T-helper 1 cell (primary cell): ENCODE measurements around the gene NBPF3.

Source experiments
- DNase-seq, 5 donors: peaks; one replicate each; pipeline ENCODE4 v3.0.0-alpha.2; 2012 to 2020

Gene NBPF3

GRCh38 chr1:21495225-21495820, 55.4 kb downstream of the NBPF3 start:
- no peak for DNase-seq

GRCh38 chr1:21496063-21496462, 56.1 kb downstream of the NBPF3 start:
- no peak for DNase-seq

- DNase-seq, result no peak
Observed at GRCh38 chr1:21496886-21497285, 56.9 kb downstream of the NBPF3 start.

- DNase-seq, result no peak
Observed at GRCh38 chr1:21497466-21498061, 57.6 kb downstream of the NBPF3 start.

- no peak for DNase-seq
Observed at GRCh38 chr1:21499283-21499950, 59.5 kb downstream of the NBPF3 start.

- DNase-seq, result no peak
Observed at GRCh38 chr1:21503706-21504377, 63.9 kb downstream of the NBPF3 start.

GRCh38 chr1:21506804-21507203, 66.9 kb downstream of the NBPF3 start:
- no peak for DNase-seq

GRCh38 chr1:21507511-21508270, 67.8 kb downstream of the NBPF3 start:
- DNase-seq, result no peak

GRCh38 chr1:21508580-21509350, 68.8 kb downstream of the NBPF3 start:
- DNase-seq, result peak; percentile 21 to 51 (median 37)

GRCh38 chr1:21509351-21510112, 69.6 kb downstream of the NBPF3 start, which contains the start of gene ALPL:
TSS of gene ALPL (plus strand) at chr1:21509423. CDS start at chr1:21554082, 44,659 bp downstream.
- DNase-seq, result no peak

- DNase-seq, result no peak
Observed at GRCh38 chr1:21510113-21510493, 70.2 kb downstream of the NBPF3 start.

GRCh38 chr1:21510885-21511578, 71.1 kb downstream of the NBPF3 start:
- no peak for DNase-seq

- DNase-seq, result no peak
Observed at GRCh38 chr1:21511579-21512522, 71.9 kb downstream of the NBPF3 start.

- no peak for DNase-seq
Observed at GRCh38 chr1:21514245-21514644, 74.3 kb downstream of the NBPF3 start.

- no peak for DNase-seq
Observed at GRCh38 chr1:21517161-21517589, 77.2 kb downstream of the NBPF3 start.

- no peak for DNase-seq
Observed at GRCh38 chr1:21517660-21518480, 77.9 kb downstream of the NBPF3 start.

- no peak for DNase-seq
Observed at GRCh38 chr1:21518774-21519455, 79.0 kb downstream of the NBPF3 start.
